Panc1 (cell line): ENCODE measurements around the gene NT5M.

Source experiments
- POLR2AphosphoS5 ChIP-seq: IDR thresholded peaks from 2 replicates; pipeline ENCODE4 v1.6.1; 2012; ENCODE audit warnings: mild to moderate bottlenecking, low read depth, low read length, moderate library complexity
- SIN3A ChIP-seq: IDR thresholded peaks from 2 replicates; pipeline ENCODE4 v1.6.1; 2012; ENCODE audit warnings: low read depth, mild to moderate bottlenecking, low read length, moderate library complexity, borderline replicate concordance; ENCODE audit not compliant: insufficient read depth
- TCF7L2 ChIP-seq: IDR thresholded peaks from 2 replicates; pipeline ENCODE4 v1.6.1; 2011; ENCODE audit warnings: mild to moderate bottlenecking, low read depth, low read length, inconsistent platforms
- TF ChIP-seq, protein P1 (sequence below): fragments of 450-650 bp; IDR thresholded peaks from 2 replicates; pipeline ENCODE4 v1.5.1; 2017; ENCODE audit warnings: mild to moderate bottlenecking

DNA sequence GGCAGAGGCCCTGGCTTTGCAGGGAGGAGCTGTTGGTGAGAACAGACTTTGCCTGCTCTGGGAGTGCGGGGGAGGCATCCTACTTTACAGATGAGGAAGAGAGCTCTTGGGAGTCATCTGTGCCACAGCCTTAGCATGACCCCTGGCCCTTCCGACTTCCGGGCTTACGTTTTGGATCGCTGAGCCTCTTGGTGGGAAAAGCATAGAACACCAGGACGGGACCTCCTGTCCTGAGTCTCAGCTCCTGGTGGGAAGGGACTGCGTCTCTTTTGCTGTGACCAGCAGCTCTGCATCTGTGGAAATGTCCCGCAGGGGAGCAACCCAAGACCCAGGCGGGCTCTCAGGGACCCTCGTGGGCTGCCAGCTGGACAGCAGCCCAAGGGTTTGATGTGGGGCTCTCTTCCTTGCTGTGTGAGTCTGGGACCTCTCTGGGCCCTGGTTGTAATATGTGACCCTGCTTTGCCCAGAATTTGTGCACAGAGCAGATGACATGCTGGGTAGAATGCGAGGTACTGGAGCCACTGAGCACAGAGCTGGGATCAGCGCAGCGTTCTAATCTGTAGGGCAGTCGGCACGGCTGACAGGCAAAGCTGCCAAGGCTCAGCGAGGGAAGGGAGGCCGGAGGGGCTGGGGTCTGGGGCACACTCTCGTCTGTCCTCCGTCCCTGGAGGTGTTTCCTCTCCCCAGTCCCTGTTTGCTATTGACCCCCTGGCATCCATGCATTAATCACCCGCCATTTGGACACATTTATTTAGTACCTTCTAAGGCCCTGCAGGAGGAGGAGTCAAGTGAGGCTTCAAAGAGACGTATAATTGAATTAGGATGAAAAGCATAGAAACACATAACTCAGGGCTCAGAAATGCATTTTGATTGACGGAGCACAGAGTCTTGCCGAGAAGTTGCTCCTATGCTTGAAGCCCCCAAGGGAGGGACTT lies 64.0 kb downstream of the NT5M start:
- TF ChIP-seq, protein P1, sequence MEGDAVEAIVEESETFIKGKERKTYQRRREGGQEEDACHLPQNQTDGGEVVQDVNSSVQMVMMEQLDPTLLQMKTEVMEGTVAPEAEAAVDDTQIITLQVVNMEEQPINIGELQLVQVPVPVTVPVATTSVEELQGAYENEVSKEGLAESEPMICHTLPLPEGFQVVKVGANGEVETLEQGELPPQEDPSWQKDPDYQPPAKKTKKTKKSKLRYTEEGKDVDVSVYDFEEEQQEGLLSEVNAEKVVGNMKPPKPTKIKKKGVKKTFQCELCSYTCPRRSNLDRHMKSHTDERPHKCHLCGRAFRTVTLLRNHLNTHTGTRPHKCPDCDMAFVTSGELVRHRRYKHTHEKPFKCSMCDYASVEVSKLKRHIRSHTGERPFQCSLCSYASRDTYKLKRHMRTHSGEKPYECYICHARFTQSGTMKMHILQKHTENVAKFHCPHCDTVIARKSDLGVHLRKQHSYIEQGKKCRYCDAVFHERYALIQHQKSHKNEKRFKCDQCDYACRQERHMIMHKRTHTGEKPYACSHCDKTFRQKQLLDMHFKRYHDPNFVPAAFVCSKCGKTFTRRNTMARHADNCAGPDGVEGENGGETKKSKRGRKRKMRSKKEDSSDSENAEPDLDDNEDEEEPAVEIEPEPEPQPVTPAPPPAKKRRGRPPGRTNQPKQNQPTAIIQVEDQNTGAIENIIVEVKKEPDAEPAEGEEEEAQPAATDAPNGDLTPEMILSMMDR = no peak
- TF ChIP-seq TCF7L2 (no peak), POLR2AphosphoS5 (no peak), SIN3A (no peak)
